Right renal cortex interstitium (tissue), 3 donors: Measurements from ENCODE around the gene HLCS. TPM values are rescaled to one million over a fixed set of nuclear protein-coding genes. Genes with fewer than 3 reads are reported as not detected.
"Not testable (repeated sequence)": the region's sequence is repeated elsewhere in the genome, so short reads cannot be mapped to it uniquely, and the experiment has no call there.

Experiments used
- DNase-seq, 3 donors: peaks; one replicate each; pipeline ENCODE4 v3.0.0-alpha.2; 2013; ENCODE audit warnings: low read depth in 3 of 3, low spot score in 2 of 3
- polyA plus RNA-seq, 3 donors: library from polyadenylated mRNA; unstranded; fragments of 120-200 nt; gene quantifications; one replicate each; pipeline ENCODE4 v1.2.1, GENCODE V29; 2013; ENCODE audit not compliant: insufficient read length in 3 of 3

HLCS gene
- polyA plus RNA-seq = 10 to 100 TPM; 17.3 to 18.8 (median 17.4) TPM

DNA sequence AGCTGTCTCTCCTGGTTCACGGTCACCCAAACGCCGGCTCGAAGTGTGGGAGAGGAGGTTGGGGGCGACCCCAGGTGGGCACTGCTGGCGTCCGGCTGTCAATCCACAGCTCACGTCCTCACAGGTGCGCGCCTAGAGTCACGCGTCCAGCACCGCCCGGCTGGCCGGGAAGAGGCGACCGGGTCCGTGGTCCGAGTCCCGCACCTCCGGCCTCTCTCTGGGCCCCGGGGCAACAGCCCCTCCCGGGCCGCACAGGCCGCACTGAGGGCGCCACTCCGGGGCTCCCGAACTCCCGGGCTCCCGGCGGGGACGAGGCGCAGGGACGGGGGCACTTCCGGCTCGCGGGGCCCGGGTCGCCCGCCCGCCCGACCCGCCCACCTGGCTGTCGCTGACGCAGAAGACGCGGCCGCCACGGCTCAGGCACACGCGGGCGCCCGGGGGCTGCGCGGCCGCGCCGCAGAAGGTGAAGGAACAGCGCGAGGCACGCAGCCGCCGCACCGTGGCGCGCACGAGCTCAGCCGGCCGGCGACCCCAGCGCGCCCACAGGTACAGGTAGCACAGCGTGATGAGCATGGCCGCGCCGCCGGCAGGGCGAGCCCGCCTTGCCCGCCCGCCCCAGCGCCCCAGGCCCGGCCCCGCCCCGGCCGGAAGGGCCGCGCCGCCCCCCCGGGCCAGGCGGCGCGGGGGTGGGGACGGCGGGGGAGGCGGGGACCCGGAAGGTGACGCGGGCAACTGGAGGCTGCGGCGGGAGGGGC is at the start of gene HLCS:
Gene HLCS, minus strand, starts transcription at position 604 of the 755 bp plus-strand sequence. Its CDS starts 31 bp downstream, at position 573.
- no peak for DNase-seq

DNA sequence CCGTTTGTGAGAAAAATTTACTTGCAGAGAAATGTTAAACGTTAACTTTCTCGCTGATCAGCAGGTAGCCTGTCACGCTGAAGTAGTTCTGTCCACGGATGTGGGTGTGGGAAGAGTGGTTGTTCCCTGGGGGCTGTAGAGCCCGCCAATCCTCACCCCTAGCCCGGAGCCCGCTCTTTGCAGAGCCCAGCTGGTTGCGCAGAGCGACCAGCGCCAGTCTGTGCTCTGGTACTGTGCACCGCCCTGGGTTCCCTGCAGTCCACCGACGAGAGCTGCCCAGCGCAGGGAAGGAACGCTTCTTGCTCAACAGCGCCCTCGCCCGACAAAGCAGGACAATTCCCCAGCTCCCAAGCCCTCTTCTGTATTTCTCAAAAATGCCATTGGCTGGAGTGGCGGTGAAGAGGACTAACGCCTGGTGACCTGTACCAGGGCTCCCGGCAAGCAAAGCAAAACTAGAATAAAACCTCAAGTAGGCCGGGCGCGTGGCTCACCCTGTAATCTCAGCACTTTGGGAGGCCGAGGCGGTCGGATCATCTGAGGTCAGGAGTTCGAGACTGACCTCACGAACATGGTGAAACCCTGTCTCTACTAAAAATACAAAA is 43.4 kb upstream of the HLCS start:
- DNase-seq = peak in 2 of 3 donors; percentile 68 to 75

DNA sequence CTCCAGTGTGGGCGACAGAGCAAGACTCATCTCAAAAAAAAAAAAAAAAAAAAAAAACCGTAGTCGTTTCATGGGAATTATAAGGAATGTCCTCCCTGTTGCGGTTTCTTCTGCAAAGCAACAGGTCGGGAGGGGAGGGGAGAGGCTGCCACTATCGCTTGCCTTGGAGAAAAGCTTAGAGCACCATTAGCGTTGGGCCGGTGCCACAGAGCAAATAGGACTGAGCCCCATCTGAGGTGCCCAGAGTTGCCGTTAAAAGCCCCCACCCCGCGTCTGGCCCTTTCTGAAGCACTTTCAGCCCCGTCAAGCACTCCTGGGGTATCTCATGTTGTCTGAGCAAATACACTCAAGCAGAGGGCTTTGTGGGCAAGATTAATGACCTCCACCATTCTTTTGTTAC is 42.3 kb upstream of the HLCS start:
- no peak for DNase-seq

DNA sequence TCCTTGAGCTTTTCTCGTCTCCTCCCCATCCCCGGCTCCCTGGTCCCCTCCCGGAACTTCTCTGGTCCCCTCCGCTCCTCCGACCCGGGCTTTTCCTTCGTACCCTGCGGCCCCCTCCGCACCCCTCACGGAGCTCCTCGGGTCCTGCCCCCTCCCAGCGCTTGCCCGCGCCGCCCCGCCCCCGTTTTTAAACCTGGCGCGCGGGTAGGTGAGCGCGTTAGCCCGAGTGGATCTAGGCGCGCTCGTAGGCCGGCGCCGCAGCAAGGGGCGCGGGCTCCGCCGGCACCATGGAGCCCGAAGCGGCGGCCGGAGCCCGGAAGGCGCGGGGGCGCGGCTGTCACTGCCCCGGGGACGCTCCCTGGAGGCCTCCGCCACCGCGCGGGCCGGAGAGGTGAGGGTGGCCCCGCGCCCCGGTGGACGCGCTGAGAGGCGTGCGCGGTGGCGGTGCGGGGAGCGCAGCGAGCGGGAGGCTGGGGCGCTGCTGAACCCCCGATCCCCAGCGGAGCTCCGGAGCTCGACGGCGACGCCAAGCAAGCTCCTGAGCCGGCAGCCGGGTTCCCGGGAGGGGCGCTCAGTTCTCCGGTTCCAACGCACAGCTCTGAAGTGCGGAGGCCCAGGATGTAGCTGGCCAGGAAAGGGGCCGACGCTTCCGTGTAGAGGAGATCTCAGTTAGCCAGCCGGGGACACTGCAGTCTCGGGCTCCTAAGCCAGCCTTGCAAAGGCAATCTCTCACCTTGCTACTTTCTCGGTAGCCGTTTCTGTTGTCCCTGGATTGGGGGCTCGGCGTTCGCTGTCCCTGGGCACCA is 40.2 kb upstream of the HLCS start, which contains the start of gene RIPPLY3:
Gene RIPPLY3, plus strand, starts transcription at position 217 of the 806 bp plus-strand sequence. Its CDS starts 71 bp downstream, at position 288.
- DNase-seq = no peak

DNA sequence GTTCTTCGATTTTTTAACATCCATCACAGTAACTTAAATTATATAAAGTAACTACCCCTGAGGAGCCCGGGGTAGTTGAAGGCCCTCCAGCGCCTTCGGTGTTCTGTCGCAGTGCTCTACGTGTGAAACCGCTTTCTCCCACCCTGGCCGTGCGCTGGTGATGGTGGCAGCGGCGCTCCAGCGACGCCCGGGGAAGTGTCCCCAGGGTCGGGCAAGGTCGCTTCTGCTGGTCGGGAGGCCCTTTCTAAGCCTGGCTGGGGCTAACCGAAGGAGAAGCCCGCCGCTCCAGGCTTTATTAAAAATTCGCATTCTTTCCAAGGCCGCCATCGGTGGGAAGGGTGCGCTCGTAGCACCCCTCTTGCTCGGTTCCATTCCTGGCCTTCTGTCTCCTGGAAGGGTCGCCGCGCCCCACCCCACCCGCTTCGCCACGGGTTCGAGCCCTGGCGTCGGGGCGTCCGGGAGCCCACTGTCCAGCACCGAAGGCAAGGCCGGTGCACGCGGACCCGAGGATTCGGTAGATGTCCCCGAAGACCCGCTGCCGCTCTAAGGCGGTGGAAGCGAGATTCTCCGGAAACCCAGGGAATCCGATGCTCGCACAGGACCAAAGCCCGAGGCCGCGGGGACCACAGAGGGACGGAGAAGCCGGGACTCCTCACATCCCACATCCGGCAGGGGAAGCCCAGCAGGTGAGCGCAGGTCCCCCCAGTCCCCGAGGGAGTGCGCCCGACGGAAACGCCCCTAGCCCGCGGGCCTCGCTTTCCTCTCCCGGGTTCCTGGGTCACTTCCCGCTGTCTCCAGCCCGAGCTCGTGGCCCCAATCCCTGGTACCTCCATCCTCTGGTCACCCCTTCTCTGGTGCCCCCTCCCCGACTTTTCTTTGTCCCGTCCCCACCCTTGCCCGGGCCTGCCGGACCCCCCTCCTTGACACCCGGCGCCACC is 39.3 kb upstream of the HLCS start:
- DNase-seq = no peak

DNA sequence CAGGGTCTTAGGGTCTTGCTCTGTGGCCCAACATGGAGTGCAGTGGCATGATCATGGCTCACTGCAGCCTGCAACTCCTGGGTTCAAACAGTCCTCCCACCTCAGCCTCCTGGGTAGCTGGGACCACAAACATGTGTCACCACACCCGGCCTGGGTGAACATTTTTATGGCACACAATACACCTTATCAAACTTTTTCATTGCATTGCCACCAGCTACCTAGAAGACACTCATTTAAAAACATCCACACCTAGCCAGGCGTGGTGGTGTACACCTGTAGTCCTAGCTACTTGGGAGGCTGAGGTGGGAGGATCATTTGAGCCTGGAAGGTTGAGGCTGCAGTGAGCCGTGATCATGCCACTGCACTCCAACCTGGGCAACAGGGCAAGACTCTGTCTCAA is 37.4 kb upstream of the HLCS start:
- DNase-seq = not testable (repeated sequence)

DNA sequence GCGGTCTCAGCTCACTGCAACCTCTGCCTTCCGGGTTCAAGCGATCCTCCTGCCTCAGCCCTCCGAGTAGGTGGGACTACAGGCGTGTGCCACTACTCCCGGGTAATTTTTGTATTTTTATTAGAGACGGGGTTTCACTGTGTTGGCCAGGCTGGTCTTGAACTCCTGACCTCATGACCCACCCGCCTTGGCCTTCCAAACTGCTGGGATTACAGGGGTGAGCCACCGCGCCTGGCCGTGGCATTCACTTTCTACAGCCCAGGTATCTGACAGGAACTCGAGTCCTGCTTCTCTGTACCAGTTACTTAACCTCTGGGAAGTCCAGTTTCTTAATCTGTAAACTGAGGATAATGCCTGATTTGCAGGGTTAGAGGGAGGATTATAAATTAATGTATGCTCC is 36.4 kb upstream of the HLCS start:
- not testable (repeated sequence) for DNase-seq

DNA sequence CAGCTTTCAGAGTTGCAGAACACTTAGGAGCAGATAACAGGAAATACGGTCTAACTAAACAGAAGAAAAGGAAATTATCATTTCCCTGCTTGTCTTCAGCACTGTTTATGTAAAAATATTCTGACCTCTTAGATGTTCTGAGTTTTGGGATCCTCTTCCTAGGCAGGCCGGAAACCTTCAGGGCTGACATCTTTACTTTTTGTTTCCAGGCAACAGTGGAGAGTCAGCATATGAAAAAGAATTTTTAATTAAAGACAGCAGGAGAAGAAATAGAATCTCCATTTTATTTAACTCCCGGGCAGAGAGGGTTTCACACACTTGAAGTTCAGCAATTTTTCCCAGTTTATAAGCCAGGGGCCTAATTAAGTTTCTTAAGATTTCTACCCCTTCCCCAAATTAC is 35.0 kb upstream of the HLCS start:
- no peak for DNase-seq

DNA sequence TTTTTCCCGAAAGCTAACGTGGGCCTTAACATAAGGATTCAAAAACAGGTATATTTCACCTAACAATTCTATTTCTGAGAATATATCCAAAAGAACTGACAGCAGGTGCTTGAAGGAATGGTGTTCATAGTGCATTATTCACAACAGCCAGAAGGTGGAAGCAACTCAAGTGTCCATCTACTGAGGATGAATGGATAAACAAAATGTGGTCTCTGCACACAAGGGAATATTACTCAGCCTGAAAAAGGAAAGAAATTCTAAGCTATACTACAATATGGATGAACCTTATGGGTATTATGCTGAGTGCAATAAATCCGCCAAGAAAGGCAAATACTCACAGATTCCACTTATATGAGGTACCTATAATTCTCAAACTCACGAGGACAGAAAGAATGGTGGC is 33.9 kb upstream of the HLCS start:
- DNase-seq = no peak

DNA sequence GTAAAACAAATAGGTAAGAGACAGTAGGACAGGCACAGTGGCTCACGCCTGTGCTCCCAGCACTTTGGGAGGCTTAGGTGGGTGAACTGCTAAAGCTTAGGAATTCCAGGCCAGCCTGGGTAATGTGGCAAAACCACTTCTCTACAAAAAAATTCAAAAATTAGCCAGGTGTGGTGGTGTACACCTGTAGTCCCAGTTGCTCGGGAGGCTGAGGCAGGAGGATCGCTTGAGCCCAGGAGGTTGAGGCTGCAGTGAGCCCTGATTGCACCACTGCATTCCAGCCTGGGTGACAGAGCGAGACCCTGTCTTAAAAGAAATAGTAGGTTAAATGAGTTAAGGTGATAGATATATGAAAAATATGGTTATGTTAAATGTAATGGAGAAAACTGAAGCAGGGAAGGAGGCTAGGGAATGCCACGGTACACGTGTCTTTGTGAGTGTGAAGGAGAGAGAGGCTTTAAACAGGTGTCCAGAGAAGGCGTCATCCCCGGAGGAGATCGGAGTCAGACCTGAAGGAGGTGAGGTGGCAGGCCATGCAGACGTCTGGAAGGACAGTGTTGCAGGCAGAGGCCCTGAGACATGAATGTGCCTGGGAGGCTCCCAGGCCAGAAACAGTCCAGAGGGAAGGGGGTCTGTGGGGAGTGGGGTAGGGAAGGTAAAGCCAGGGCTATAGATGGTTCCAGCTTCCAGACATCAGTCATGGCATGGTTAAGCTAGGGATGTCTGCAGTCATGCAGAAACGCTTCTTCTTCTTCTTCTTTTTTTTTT is 32.8 kb upstream of the HLCS start:
- no peak for DNase-seq

DNA sequence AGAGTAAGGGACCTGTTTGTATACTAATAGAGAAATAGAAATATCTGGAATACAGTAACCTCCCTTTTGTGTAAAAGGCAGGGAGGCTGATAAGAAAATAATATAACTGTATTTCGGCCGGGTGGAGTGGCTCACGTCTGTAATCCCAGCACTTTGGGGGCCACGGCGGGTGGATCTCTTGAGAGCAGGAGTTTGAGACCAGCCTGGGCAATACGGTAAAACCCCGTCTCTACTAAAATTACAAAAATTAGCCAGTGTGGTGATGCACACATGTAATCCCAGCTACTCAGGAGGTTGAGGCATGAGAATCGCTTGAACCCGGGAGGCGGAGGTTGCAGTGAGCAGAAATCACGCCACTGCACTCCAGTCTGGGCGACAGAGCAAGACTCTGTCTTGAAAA is 28.8 kb upstream of the HLCS start:
- DNase-seq = not testable (repeated sequence)

DNA sequence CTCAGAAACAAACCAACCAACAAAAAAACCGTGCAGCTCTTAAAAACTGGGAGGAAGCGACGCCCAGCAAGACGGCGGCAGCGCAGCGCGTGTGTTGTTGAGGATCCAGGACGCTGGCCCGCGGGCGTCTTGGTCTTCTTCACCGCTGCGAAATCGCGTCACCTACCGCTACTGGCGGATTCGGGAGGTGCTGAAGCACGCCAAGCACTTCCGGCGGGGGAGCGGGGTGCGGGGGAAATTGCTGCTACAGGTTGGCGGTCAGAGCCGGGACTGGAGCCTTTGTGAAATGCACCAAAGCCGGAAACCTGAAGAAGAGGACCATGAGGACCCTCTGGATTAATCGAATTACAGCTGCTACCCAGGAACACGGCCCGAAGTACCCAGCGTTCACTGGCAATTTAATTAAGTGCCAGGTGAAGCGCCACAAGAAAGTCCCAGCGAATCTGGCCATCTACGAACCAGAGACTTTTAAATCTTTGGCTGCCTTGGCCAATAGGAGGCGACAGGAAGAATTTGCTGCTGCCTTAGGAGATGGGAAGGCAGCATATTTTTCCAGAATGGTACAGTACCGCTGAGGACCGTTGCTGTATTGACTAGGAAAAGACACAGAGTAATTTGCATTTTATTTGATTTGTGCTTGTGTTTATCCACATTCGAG is 28.2 kb upstream of the HLCS start:
- DNase-seq = no peak

DNA sequence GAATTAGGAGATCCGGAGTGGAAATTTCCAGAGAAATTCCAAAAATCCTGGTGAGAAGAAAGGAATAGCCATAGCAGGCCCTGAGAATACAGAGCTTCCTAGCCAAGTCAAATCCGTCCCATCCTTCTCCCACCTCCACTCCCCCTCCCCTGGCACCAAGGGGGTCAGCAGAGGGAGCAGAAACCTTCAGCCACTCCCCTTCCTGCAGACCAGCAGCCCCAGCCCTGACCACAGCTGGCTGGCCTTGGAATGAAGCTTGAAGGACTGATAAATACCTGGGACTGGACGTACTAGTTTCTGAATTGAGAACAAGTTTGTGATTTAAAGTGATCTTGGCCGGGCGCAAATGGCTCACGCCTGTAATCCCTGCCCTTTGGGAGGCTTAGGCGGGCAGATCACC is 26.2 kb upstream of the HLCS start:
- no peak for DNase-seq

DNA sequence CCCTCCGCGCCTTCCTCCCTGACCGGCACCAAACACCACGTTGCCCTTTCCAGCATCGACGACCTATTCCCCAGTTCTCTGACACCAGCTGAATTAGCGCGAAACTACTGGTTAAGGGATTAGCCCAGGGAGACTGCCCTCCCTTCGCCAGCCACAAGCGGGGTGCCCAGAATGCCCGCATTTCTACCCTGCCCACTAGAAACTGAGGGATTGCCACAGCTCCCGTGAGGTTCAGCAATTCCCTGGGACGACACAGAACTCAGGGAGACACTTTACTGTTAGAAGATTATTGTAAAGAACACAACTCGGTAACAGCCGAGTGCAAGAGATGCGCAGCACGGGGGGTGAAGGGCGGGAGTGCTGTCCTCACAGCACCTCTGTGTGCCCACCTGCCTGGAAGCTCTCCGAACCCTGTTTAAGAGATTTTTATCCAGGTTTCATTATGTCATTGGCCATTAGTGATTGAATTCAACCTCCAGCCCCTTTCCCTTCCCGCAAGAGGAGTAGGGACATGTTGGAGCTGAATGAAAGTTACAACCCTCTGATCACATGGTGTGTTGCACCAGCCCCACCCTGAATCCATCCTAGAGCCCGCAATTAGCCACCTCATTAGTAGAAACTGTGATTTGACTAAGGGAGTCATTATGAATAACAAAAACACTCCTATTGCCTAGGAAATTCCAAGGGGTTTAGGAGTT is 24.2 kb upstream of the HLCS start:
- DNase-seq = no peak

DNA sequence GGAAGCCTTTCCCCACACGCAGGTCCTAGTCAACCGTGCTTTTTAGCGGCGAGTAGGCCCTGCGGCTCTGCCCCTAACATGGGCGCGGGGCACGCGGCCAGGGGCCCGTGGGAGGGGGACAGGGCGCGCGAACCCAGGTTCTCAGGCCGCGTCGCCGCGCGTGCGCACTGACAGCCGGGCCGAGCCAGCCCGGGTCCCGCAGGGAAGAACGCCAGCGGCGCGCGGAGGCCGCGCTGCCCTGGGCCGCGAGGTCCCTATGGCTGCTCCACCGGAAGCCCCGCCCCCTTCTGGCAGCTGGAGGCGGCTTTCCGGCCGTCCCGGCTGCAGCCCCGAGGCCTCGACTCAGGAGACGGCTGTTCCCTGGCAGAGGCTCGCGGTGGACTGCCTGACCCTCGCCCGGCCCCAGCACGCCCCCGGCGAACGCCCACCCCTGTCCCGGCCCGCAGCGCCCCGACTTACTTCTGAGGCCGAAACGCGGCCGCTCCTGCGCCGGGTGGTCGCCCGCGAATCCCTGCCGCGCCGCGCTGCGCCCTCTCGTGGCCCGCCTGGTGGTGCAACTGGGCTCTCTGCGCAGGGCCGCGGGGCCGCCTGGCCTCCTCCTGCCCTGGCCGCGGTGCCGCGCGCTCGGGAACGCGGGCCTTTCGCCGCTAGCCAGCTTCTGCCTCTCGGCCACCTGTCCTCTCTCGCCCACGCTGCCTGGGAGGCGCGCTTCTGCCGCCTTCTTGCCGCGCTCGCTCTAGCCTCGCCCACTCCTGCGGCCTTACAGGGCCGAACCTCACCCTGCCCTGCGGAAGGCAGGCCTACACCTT is 23.4 kb upstream of the HLCS start:
- DNase-seq = peak; percentile 74 to 88 (median 82)

DNA sequence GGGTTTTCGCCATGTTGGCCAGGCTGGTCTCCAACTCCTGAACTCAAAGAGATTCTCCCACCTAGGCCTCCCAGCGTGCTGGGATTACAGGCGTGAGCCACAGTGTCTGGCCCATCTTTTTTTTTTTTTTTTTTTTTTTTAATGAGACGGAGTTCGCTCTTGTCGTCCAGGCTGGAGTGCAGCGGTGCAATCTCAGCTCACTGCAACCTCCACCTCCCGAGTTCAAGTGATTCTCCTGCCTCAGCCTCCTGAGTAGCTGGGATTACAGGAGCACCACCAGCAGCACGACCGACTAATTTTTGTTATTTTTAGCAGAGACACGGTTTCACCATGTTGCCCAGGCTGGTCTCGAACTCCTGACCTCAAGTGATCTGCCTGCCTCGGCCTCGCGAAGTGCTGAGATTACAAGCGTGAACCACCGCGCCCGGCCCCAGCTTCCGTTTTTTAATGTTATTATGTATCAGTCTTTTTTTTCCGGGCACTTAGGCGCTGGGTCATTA is 22.8 kb upstream of the HLCS start:
- not testable (repeated sequence) for DNase-seq

DNA sequence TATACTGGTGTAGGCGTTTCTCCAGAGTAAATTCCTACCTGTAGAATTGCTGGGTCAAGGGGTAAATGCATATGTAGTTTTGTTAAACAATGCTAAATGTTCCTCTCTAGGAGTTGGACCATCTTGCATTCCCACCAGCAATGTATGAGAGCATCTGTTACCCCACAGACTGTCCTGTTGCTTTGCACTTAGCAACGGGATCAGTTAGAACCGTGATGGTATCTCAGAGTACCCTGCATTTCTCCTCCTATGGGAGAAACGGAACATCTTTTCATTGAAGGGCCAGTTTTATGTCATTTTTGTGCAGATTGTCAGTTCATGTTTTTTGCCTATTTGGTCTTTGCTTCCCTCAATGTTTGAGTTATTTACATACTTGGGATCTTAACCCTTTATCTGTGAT is 22.1 kb upstream of the HLCS start:
- no peak for DNase-seq
